ENCODE data around the gene GCNT3.
"Not testable (repeated sequence)": the region's sequence is repeated elsewhere in the genome, so short reads cannot be mapped to it uniquely, and the experiment has no call there.

The GCNT3 gene

GRCh38 chr15:59615661-59616060, 4.1 kb downstream of the GCNT3 start:
- no peak for TF ChIP-seq CTCF (IDR thresholded peaks at IDR 0.05; ENCODE audit: insufficient read depth, low read depth, low read length, missing control alignments)
- DNase-seq (ENCODE audit: low read depth), result no peak
- H3K4me3 ChIP-seq (ENCODE audit: low read length), result no peak overlapping the region

GRCh38 chr15:59616379-59616778, 4.8 kb downstream of the GCNT3 start:
- peak; percentile 31 for TF ChIP-seq CTCF (IDR thresholded peaks at IDR 0.05; ENCODE audit: insufficient read depth, low read depth, low read length, missing control alignments)
- no peak overlapping the region for H3K4me3 ChIP-seq (ENCODE audit: low read length)
- peak; percentile 28 for DNase-seq (ENCODE audit: low read depth)

- TF ChIP-seq CTCF (IDR thresholded peaks at IDR 0.05; ENCODE audit: insufficient read depth, low read depth, low read length, missing control alignments), result no peak
- no peak overlapping the region for H3K4me3 ChIP-seq (ENCODE audit: low read length)
- DNase-seq (ENCODE audit: low read depth), result peak; percentile 11
Observed at GRCh38 chr15:59618406-59618805, 6.8 kb downstream of the GCNT3 start.

GRCh38 chr15:59622289-59622688, 10.7 kb downstream of the GCNT3 start:
- TF ChIP-seq CTCF (IDR thresholded peaks at IDR 0.05; ENCODE audit: insufficient read depth, low read depth, low read length, missing control alignments), result peak; percentile 54
- peak; percentile 85 for DNase-seq (ENCODE audit: low read depth)
- H3K4me3 ChIP-seq (ENCODE audit: low read length), result no peak overlapping the region

GRCh38 chr15:59632714-59633113, 21.1 kb downstream of the GCNT3 start:
- TF ChIP-seq CTCF (IDR thresholded peaks at IDR 0.05; ENCODE audit: insufficient read depth, low read depth, low read length, missing control alignments), result peak; percentile 55
- H3K4me3 ChIP-seq (ENCODE audit: low read length), result no peak overlapping the region
- peak; percentile 23 for DNase-seq (ENCODE audit: low read depth)

- TF ChIP-seq CTCF (IDR thresholded peaks at IDR 0.05; ENCODE audit: insufficient read depth, low read depth, low read length, missing control alignments), result no peak
- no peak for DNase-seq (ENCODE audit: low read depth)
- H3K4me3 ChIP-seq (ENCODE audit: low read length), result no peak overlapping the region
Observed at GRCh38 chr15:59636184-59636583, 24.6 kb downstream of the GCNT3 start.

GRCh38 chr15:59637507-59637906, 25.9 kb downstream of the GCNT3 start:
- not testable (repeated sequence) for H3K4me3 ChIP-seq (ENCODE audit: low read length)
- DNase-seq (ENCODE audit: low read depth), result peak; percentile 13

GRCh38 chr15:59642351-59642750, 30.8 kb downstream of the GCNT3 start:
- H3K4me3 ChIP-seq (ENCODE audit: low read length), result no peak overlapping the region
- DNase-seq (ENCODE audit: low read depth), result no peak
- TF ChIP-seq CTCF (IDR thresholded peaks at IDR 0.05; ENCODE audit: insufficient read depth, low read depth, low read length, missing control alignments), result peak; percentile 3

Data from epithelial cell of esophagus (primary cell).